AG08395 (cell line): ENCODE results near the gene HRH1.
"Not testable (repeated sequence)": the region's sequence is repeated elsewhere in the genome, so short reads cannot be mapped to it uniquely, and the experiment has no call there.

Source experiments
- DNase-seq: peaks from one replicate; pipeline ENCODE4 v3.0.0; 2012; ENCODE audit warnings: mixed read lengths, low spot score

HRH1 gene

GRCh38 chr3:11244121-11244677, 89.9 kb downstream of the HRH1 start:
- DNase-seq = peak; percentile 45

GRCh38 chr3:11245276-11245675, 91.0 kb downstream of the HRH1 start:
- DNase-seq = no peak

- no peak for DNase-seq
Measured at GRCh38 chr3:11245827-11246662, 91.8 kb downstream of the HRH1 start.

GRCh38 chr3:11246663-11246970, 92.3 kb downstream of the HRH1 start:
- no peak for DNase-seq

GRCh38 chr3:11247362-11247761, 93.1 kb downstream of the HRH1 start:
- DNase-seq = no peak

- no peak for DNase-seq
Measured at GRCh38 chr3:11248596-11248995, 94.3 kb downstream of the HRH1 start.

GRCh38 chr3:11250902-11251806, 96.9 kb downstream of the HRH1 start:
- DNase-seq = no peak

GRCh38 chr3:11251807-11252176, 97.5 kb downstream of the HRH1 start:
- no peak for DNase-seq

- DNase-seq = no peak
Measured at GRCh38 chr3:11254876-11255275, 100.6 kb downstream of the HRH1 start.

GRCh38 chr3:11255537-11255936, 101.2 kb downstream of the HRH1 start:
- DNase-seq = not testable (repeated sequence)

GRCh38 chr3:11258958-11259357, 104.7 kb downstream of the HRH1 start:
- no peak for DNase-seq

- DNase-seq = no peak
Measured at GRCh38 chr3:11260460-11260859, 106.2 kb downstream of the HRH1 start.

- no peak for DNase-seq
Measured at GRCh38 chr3:11269007-11269406, 114.7 kb downstream of the HRH1 start.

- DNase-seq = peak; percentile 99
Measured at GRCh38 chr3:11271986-11272904, 118.0 kb downstream of the HRH1 start, which contains the start of gene ATG7. TSS of gene ATG7 (plus strand) at chr3:11272397. CDS start at chr3:11298696, 26,299 bp downstream.

GRCh38 chr3:11272906-11273574, 118.7 kb downstream of the HRH1 start:
- no peak for DNase-seq

GRCh38 chr3:11273891-11274291, 119.6 kb downstream of the HRH1 start:
- DNase-seq = no peak

- DNase-seq = no peak
Measured at GRCh38 chr3:11274566-11275142, 120.4 kb downstream of the HRH1 start.

- DNase-seq = no peak
Measured at GRCh38 chr3:11275926-11276325, 121.6 kb downstream of the HRH1 start.

- DNase-seq = no peak
Measured at GRCh38 chr3:11276901-11277300, 122.6 kb downstream of the HRH1 start.

- DNase-seq = no peak
Measured at GRCh38 chr3:11282250-11283138, 128.2 kb downstream of the HRH1 start.
